Stimulated activated CD8-positive, alpha-beta memory T cell treated with anti-CD3 and anti-CD28 coated beads, Interleukin-15, amount 100 ng/mL, for 48 hours (primary cell): ENCODE measurements around the gene CEACAM18.
"Not testable (repeated sequence)": the region's sequence is repeated elsewhere in the genome, so short reads cannot be mapped to it uniquely, and the experiment has no call there.

Experiments used
- DNase-seq, 2 donors: peaks; one replicate each; pipeline ENCODE4 v3.0.0-alpha.2; 2020; ENCODE audit warnings: low read depth in 2 of 2

Gene CEACAM18

GRCh38 chr19:51493776-51494175, 15.4 kb downstream of the CEACAM18 start:
- no peak for DNase-seq

DNA sequence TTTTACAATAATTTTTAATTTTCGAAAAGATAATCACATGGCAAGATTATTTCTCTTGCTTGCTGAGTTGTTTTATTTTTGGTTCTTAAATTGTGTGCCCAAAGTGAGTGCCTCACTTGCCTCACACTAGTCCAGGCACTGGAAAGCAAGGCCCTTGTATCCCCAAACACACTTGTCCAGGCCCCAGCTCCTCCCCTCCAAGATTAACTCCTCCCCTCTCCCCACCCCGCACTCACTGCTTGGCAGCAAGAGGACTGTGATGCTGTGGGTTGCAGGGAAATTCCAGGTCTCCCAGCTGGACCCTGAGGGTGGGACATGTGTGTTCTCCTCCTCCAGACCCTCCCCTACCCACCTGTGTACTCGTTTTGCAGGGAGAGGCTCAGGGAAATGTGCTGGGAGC, 19.3 kb downstream of the CEACAM18 start:
- DNase-seq: no peak

GRCh38 chr19:51500931-51501330, 22.6 kb downstream of the CEACAM18 start:
- not testable (repeated sequence) for DNase-seq

DNA sequence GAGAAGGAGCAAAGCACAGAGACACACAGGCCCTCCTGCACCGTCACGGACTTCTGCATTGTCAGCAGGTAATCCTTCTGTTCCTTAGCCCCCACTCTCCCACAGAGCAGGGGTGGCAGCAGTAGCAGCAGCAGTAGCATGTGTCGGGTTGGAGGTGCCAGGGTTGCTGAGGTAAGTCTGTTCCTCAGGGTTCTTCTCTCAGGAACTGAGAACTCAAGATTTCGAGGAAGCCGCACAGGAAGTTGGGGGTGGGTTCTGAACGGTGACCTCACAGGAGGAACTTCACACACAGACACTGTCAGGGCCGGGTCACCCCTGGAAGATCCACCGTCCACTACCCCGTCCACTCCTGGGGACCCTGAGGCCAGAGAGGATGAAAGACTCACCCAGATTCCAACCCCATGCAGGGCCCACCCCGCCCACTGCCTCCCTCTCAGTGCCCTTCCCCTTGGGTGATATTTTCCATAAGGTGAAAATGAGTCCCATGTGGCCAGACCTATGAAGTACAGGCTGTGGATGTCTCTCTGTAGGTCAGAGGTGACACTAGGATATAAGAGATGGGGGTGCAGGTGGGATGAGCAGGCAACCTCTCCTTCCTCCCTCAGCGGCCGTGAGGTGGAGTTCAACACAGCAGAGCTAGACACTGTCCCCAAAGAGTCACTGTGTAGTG, 23.4 kb downstream of the CEACAM18 start, which contains the start of gene SIGLEC12:
Gene SIGLEC12 (minus strand): TSS at position 207 of the 670 bp plus-strand sequence. CDS start 67 bp downstream, at position 140.
- DNase-seq: peak in 1 of 2 donors; percentile 20

- no peak for DNase-seq
Observed at GRCh38 chr19:51503286-51503817, 25.0 kb downstream of the CEACAM18 start.

DNA sequence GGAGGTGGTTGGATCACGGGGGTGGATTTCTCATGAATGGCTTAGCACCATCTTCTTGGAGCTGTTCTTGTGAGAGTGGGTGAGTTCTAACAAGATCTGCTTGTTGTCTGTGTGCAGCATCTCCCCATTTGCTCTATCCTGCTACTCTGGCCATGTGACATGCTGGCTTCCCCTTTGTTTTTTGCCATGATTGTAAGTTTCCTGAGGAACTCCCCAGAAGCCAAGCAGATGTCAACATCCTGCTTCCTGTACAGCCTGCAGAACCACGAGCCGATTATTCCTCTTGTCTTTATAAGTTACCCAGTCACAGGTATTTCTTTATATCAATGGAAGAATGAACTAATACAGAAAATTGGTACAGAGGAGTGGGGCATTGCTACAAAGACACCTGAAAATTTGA, 25.6 kb downstream of the CEACAM18 start:
- no peak for DNase-seq

DNA sequence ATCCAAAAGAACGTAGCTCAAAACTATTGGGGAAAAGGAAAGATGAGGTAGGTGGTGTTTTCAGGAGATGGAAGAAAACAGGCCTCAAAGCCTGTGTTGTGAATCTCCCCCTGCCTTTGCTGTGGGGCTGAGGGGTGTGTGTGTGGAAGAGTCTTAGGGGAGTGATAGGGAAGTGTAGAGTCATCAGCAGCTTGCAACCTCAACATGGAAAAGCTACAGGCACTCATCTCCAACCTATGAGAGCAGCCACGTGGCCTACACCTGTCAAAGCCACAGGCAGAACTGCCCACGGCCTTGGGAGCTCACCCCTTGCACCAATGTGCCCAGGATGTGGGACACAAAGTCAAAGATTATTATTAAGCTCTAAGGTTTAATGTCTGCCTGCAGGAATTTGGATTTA, 27.6 kb downstream of the CEACAM18 start:
- no peak for DNase-seq

DNA sequence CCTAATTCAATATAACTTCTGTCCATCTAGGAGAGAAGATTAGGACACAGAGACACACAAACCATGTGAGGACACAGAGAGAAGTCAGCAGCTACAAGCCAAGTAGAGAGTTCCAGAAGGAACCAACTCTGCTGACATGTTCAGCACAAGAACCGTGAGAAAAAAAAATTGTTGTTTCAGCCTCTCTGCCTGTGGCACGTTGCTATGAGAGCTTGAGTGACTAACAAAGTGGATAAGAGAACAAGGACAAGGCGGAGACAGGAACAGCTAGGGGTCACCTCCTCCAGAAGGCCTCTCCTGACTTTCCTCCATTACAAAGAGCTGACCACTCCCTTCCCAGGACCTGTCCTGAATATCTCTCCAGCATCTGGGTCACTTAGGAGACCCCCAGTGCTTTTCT, 28.9 kb downstream of the CEACAM18 start:
- DNase-seq: no peak

DNA sequence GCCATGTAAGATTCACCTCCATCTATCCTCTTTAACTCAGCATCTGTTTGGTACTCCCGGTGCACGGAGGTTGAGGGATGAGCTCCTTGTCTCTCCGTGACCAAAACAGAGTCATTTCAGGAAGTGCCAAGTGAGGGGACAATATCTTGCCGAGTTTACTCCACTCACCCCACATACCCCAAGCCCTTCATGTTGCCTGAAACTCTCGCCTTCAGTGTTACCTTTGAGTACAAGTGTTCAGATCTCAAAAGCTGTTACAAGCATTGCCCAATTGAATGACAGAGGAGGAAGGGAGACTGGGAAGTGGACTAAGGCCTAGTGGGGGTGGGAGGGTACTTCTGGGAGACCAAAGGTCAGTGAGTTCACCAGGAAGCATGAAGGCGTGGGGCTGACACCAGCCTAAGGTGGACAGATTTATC, 29.3 kb downstream of the CEACAM18 start:
- no peak for DNase-seq

DNA sequence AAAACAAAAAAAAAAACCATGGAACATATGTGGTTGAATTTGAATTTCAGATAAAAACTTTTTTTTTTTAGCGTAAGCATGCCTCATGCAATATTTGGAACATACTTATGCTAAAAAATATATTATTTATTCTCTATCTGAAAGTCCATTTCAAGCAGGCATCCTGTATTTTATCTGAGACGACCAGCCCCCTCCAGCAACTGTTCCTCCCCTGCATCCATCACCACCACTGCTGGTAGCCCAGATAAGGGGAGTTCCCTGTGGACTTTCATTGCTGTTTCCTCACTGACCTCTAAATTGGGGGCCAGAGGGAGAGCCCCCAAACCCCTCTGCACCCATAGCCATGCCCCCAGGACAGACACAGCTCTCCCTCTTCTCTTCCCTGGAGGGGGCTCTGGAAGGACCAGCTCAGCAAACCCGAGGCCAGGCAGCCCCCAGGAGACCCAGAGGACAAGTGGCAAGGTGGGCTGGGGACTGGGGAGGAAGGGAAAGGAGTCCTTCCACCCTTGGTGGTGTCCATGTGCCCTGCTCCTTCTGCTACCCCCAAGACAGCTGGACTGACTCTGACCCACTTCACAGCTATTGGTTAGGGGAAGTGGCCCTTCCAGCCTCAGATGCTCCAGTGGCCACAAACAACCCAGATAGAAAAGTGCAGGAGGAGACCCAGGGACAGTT, 29.9 kb downstream of the CEACAM18 start:
- DNase-seq: no peak

DNA sequence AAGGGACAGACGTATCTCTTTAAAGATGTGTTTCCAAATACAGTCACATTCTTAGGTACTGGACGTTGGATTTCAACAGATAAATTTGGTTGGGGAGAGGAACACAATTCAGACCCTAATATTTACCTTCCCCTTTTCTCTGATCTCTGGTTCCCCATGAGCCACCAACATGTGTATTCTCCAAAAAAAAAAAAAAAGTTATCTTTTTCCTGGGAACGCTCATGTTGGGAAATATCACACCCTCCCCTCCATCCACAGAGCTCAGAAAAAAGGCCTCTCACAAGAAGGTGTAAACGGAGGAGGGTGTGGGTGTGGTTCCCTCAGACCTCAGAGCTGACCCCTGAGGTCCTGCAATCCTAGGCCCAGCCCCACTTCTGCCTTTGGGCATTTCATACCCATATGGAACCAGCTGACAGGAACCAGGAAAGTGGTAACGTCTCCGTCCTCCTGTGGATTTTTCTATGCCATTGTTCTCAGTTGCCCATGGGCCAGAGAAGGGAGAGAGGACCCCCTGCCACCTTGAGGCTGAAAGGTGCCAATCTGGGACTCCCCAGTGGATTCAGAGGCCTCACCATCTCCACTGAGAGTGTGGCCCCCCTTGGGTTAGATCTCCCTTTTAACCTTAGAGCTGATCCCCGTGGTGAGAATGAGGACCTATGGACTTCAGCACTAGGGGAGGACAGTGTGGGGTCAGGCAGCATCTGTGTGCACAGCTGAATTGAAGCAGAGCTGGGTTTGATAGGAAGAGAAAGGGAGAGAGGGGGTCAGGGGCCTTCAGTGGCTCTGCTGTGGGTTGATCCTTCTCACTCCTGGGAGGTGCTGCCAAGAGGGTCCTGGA, 31.7 kb downstream of the CEACAM18 start:
- DNase-seq: no peak

GRCh38 chr19:51511353-51511752, 33.0 kb downstream of the CEACAM18 start:
- no peak for DNase-seq

GRCh38 chr19:51513968-51514367, 35.6 kb downstream of the CEACAM18 start:
- no peak for DNase-seq

- no peak for DNase-seq
Observed at GRCh38 chr19:51514866-51515481, 36.6 kb downstream of the CEACAM18 start.

DNA sequence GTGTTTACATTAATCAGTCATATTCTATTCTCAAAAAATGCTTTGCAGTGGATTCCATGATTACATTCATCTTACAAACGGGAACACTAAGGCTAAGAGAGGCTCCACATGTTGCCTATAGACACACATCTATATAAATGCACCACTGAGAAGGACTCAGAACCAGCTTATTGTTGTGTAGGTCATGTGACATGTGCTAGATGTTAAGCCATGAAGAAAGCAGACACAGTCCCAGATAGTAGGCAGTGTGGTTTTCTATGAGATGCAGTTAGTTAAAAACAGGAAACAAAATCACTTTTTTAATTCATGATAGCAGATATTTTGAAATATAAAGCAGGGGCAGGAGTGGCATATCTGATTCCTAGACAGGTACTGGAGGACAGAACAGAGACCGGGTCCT, 42.4 kb downstream of the CEACAM18 start:
- DNase-seq: no peak

DNA sequence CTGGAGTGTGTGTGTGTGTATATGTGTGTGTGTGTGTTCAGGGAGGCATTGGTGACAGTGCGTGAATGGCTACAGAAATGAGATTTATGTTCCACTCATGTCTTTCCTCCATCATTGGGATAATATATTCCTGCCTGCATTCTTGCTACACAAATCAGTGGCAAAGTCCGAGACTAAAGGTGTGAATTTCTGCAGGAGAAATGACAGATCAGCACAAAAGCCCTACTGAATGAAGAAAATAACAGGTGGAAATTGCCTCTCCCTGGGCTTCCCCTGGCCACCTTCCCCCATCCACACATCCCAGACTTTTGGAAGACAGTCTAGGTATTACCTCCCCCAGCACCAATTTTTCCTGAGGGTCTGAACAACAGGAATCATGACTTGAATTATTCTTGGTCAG, 43.0 kb downstream of the CEACAM18 start:
- DNase-seq: no peak

DNA sequence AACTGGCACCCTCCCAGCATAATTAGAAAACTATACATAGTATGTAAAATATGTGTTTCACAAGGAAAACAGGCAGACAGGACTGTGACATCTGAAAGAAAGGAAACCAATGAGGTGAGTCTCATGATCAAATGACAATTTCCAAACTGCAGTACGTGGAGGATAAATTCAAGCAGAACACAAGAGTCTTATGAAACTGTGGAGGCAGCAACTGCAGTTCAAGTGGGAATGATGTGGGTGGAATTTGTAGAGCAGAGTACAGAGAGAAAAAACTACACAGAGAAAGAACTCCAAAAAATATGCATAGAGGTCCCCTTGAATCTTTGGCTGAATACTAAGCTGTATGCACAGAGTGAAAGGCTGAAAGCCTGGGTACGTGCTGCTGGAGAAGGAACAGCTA, 43.4 kb downstream of the CEACAM18 start:
- no peak for DNase-seq

- DNase-seq: no peak
Observed at GRCh38 chr19:51524666-51525264, 46.4 kb downstream of the CEACAM18 start.

GRCh38 chr19:51525651-51526050, 47.3 kb downstream of the CEACAM18 start:
- DNase-seq: no peak

DNA sequence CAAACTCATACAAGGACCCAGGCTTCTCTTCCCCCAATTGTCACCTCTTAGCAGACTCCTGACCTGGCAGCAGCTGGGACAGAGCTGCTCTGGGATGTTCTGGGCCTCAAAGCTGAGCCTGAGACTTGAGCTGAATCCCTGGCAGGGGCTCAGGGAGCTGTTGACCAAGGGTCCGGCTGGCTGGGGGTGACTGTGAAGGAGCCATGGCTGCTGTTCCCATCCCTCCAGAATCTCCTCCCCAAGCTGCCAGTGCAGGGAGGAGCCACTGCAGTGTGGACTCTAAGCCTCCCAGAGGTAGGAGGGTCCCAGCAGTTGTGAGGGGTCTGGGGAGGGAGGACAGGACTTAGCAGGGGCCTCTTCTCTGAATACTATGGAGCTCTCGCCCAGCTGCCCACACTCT, 51.0 kb downstream of the CEACAM18 start:
- DNase-seq: no peak

GRCh38 chr19:51530616-51531015, 52.3 kb downstream of the CEACAM18 start:
- no peak for DNase-seq
